Hematopoietic multipotent progenitor cell treated with erythropoietin and hydrocortisone succinate and interleukin-3 and kit ligand, for 8 days (in vitro differentiated cells): ENCODE results near the gene SIAH1.
"Not testable (repeated sequence)": the region's sequence is repeated elsewhere in the genome, so short reads cannot be mapped to it uniquely, and the experiment has no call there.

Experiments used
- DNase-seq: peaks from one replicate; pipeline ENCODE4 v3.0.0-alpha.2; 2015

SIAH1 gene

GRCh38 chr16:48385253-48386150, at the start of gene SIAH1:
Gene SIAH1, minus strand, starts transcription at chr16:48385413. Its CDS starts 22,985 bp downstream, at chr16:48362428.
- DNase-seq: peak; percentile 79

DNA sequence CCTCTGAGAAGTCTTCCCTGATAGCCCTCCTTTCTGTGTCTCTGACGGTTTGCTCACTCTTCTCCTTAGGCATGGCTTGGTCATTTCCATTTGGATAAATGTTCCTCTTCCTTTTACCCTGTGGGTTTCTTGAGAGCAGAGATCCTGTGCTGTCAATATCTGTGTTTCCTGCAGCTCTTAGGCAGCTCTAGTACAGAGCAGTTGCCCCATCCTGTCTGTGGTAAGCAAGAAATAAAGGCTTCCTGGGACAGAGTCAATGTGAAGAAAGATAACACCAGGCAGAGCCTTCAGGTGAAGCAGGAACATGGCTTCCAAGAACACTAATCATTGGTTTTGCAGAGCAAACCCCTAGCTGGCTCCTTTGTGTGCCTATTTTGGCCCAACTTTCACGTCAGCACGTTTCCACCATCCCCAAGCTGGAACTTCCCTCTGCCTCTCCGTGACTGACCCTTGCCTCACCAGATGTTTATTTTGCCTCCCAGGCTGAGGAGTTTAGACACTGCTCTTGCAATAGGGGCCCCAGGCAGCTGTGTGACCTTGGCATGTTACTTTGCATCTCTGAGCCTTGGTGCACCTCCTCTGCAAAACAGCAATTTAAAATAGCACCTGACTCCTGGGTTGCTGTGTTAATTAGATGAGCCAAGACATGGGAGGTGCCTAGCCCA, 49.6 kb upstream of the SIAH1 start:
- no peak for DNase-seq

GRCh38 chr16:48433850-48434530, 48.8 kb upstream of the SIAH1 start:
- DNase-seq: no peak

GRCh38 chr16:48433116-48433849, 48.1 kb upstream of the SIAH1 start:
- DNase-seq: no peak

DNA sequence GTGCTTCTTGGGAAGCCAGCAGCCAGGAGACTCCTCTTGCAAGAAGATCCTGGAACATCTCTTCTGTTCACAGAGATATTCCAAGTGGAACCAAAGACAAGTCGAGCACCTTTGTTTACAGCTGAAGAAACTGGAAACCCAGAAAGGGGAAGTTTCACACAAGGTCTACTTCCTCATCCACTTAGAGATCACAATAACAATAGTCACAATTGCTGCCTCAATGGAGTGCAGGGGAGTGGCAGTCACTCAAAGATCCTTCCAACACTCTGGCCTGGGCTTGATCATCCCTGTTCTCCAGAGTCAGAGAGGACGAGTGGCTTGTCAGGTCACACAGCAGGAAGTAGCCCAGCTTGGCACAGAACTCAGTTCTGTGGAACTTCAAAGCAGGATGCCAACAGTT, 46.9 kb upstream of the SIAH1 start:
- no peak for DNase-seq

- DNase-seq: no peak
These were observed 45.7 kb upstream of the SIAH1 start for GRCh38 chr16:48430890-48431289.

DNA sequence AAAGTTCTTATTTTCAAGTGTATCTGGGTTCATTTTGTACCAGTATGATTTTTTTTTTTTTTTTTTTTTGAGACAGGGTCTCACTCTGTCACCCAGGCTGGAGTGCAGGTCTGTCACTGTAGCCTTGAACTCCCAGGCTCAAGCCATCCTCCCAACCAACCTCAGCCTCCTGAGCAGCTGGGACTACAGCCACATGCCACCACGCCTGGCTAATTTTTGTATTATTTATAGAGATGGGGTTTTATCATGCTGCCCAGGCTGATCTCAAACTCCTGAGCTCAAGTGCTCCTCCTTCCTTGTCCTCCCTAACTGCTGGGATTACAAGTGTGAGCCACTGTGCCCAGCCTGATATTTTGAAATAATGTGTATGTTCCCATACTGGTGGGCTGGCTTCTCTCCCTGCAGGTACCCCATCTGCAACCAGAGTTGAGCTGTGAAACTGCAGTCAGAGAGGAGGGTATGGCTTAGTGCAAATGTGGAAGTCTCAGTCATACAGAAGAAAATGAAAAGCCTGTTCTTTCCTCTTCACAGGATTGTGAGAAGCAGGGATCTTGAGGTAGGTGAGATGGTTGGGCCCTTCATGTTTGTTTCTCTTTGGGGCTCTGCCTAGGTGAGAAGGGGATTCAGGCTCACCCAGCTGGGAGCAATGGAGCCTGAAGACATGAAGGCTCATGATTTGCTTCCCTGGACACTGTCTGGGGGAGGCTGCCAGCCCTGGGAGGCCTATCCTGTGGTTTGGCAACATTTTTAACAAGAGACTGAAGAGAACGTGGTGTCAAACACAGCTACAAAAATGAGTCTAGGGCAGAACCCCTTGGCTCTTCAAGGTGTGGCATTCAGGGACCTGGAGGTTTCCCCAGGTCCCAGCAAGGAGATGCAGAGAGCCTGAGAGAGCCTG, 41.3 kb upstream of the SIAH1 start:
- DNase-seq: no peak

- DNase-seq: no peak
These were observed 37.3 kb upstream of the SIAH1 start for GRCh38 chr16:48422537-48422936.

DNA sequence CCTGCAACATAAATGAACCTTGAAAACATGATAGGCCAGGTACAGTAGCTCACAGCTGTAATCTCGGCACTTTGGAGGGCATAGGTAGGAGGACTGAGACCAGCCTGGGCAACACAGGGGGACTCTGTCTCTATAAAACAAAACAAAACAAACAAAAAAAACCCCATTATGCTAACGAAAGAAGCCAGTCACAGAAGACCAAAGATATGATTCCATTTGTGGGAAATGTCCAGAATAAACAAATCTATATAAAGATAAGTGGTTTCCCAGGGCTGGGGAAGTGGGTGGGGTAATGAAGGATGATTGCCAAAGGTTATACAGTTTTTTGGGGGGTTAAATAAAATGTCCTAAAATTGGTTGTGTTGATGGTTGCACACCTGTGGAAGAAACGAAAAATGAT, 36.5 kb upstream of the SIAH1 start:
- no peak for DNase-seq

DNA sequence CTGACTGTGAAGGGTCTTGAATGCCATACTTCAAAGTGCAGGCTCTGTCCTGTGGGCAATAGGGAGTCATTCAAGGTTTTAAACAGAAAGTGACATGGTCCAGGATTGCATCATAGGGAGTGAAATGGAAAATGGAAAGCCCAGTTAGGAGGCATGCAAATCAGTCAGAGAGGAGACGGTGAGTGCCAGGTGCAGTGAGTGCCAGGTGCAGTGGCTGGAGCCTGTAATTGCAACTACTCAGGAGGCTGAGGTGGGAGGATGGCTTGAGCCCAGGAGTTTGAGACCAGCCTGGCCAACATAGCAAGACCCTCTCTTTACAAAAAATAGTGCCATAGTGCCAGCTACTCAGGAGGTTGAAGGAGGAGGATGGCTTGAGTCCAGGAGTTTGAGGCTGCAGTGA, 35.2 kb upstream of the SIAH1 start:
- no peak for DNase-seq

DNA sequence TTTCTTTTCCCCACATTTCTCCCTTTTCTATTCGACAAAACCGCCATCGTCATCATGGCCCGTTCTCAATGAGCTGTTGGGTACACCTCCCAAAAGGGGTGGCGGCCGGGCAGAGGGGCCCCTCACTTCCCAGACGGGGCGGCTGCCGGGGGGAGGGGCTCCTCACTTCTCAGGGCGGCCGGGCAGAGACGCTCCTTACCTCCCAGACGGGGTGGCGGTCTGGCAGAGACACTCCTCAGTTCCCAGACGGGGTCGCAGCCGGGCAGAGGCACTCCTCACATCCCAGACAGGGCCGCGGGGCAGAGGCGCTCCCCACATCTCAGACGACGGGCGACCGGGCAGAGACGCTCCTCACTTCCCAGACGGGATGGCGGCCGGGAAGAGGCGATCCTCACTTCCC, 31.4 kb upstream of the SIAH1 start:
- DNase-seq: not testable (repeated sequence)

DNA sequence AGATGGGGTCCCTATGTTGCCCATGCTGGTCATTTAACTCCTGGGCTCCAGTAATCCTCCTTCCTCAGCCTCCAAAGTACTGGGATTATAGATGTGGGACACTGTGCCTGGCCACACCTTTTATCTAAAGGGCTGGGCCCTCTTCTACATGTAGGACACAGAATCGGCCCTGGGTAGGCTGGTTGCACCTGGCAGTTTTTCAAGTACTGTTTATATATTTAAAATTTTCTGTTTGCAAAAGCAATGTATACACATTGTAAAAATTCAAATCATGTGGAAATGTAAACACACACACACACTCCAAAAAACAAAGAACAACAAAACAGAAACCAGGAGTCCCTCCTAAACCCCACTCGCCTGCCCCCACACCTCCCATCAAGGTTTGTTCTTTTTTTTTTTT, 28.1 kb upstream of the SIAH1 start:
- DNase-seq: no peak

DNA sequence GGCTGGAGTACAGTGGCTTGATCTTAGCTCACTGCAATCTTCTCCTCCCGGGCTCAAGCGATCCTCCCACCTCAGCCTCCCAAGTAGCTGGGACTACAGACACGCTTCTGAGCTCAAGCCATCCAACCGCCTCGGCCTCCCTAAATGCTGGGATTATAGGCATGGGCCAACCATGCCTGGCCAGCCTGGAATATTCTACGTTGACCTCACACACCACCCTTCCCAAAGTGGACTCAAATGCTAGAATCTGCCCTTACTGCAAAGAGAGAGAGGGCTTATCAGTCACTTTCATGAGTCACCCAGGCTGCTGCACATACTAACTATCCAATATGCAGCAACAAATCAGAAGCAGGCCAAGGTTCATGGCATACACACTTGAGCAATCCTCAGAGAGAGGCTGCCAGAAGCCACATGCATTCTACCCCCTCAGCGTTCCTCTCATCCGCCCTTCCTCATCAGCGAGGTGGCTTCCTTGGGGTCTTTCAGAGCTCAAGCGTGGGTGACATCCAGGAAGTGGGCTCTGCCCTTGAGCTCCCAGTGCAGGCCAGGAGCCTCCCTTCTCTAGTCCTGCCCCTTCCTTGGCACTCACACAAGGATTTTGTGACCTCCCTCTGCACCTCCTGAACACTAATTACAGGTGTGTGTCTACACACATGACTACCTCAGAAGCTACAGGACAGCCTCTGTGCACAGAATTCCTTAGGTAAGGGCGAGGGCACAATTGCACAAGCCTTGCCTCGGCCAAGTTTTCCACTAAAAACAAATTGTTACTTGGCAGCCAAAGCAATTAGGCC, 24.8 kb upstream of the SIAH1 start:
- peak; percentile 7 for DNase-seq

- DNase-seq: no peak
These were observed 23.5 kb upstream of the SIAH1 start for GRCh38 chr16:48408688-48409087.

GRCh38 chr16:48405907-48406306, 20.7 kb upstream of the SIAH1 start:
- no peak for DNase-seq

DNA sequence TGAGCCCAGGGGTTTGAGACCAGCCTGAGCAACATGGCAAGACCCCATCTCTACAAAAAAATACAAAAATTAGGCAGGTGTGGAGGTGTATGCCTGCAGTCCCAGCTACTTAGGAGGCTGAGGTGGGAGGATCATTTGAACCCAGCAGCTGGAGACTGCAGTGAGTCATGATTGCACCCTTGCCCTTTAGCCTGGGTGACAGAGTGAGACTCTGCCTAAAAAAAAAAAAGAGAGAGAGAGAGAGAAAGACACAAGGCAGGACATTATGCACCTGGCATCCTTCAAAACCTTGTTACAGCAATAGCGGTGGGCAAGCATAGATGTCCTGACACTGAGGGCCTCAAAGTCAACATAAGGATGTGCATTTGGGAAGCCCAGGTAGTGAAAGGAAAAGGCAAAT, 19.9 kb upstream of the SIAH1 start:
- DNase-seq: no peak

- DNase-seq: not testable (repeated sequence)
These were observed 17.3 kb upstream of the SIAH1 start for GRCh38 chr16:48402547-48402946.

DNA sequence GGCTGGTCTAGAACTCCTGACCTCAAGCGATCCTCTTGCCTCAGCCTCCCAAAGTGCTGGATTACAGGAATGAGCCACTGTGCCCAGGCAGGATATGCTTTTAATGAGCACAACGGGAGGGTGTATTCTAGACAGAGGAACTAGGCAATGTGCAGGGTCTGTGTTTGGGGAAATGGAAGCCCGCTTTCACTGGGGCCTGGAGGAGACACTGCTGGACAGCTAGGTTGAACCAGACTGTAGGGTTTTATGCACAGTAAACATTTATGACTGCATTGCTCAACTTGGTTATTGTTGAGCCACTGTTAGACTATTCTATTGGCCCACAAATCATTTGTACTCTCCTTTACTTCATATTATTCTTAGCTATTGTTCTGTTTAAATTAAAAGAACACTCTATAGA, 10.2 kb upstream of the SIAH1 start:
- DNase-seq: no peak

DNA sequence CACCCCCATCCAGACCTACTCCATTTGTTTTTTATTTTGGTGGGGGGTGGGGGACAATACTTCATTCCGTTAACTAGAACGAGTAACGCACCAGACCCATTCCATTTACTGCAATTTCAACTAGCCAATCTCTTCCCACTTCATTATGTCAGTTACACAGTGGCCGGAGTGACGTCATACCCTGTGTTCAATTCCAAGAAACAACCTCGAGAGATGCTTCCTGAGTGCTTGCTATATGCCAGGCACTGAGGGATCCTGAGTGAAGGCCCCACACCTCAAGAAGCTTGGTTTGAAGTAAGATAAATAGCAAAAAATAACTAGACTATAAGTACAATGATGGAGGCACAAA, 9.1 kb upstream of the SIAH1 start:
- DNase-seq: no peak

- no peak for DNase-seq
These were observed 8.5 kb upstream of the SIAH1 start for GRCh38 chr16:48393485-48394354.
